Kidney epithelial cell (primary cell): ENCODE results near the gene ANKMY1. TPM values are rescaled to one million over a fixed set of nuclear protein-coding genes. Genes with fewer than 3 reads are reported as not detected.

ENCODE experiments used
- DNase-seq: peaks from one replicate; pipeline ENCODE4 v3.0.0-alpha.2; 2010; ENCODE audit warnings: low read depth
- H3K27me3 ChIP-seq: 2 replicates; pipeline ENCODE4 v1.6.0; 2011; ENCODE audit warnings: low read length; ENCODE audit not compliant: control insufficient read depth, insufficient read depth
- H3K36me3 ChIP-seq: 2 replicates; pipeline ENCODE4 v1.5.1; 2011; ENCODE audit warnings: low read length; ENCODE audit not compliant: control insufficient read depth, insufficient read depth
- H3K4me3 ChIP-seq: 2 replicates; pipeline ENCODE4 v1.5.1; 2011; ENCODE audit warnings: low read depth, mild to moderate bottlenecking, control low read depth, low read length
- total RNA-seq: library from RNA; depleted of rRNA; stranded (reverse); fragments of >200 nt; gene quantifications from 2 replicates; pipeline ENCODE4 v1.2.3, GENCODE V29; 2015
- TF ChIP-seq, protein P1 (sequence below): IDR thresholded peaks from 2 replicates; pipeline ENCODE4 v1.5.1; 2011; ENCODE audit warnings: mild to moderate bottlenecking, moderate library complexity, low read length, control low read depth, inconsistent platforms; ENCODE audit not compliant: insufficient read depth, poor library complexity, severe bottlenecking

Gene ANKMY1
- total RNA-seq, 1 donor from 2014 or later: 7.1 TPM

DNA sequence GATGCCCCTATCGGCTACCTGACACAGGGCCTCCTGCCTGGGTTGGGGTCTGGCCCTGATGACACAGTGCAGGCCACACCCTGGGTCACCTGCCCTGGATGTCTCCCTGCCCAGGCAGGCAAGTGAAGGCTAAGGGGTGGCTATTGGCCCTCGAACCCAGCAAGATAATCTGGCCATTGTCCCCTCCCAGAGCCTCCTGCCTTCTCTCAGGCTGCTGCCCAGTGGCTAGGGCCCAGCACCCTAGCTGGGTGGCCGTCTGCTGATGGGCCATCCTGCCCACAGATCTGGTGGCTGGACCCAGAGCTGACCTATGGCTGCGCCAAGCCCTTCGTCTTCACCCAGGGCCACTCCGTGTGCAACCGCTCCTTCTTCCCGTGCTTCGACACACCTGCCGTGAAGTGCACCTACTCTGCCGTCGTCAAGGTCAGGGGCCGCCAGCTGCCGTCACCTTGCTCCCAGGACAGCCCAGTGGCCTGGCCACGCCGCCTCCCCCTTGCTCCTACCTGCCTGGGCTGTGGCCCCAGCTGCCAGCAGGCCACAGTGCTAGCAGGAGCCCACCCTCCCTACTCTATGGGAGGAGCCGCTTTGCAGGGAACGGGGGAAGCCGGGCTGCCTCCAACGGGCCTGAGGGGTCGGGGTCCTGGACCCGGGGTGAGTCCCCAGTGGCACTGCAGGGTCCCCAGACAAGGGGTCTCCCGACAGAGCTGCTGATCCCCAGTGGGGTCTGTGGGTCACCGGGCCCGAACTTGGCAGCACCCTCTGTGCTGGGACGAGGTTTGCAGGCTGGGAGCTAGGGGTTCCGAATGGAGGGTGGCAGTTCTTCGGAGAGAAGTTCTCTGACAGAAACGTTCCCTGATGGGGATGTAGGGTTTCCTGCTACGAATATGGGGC, 14.6 kb upstream of the ANKMY1 start:
- no peaks in the 10 kb centered on the region for H3K36me3 ChIP-seq
- H3K4me3 ChIP-seq: no peak overlapping the region
- no peak for DNase-seq
- no peaks in the 10 kb centered on the region for H3K27me3 ChIP-seq
- TF ChIP-seq, protein P1, sequence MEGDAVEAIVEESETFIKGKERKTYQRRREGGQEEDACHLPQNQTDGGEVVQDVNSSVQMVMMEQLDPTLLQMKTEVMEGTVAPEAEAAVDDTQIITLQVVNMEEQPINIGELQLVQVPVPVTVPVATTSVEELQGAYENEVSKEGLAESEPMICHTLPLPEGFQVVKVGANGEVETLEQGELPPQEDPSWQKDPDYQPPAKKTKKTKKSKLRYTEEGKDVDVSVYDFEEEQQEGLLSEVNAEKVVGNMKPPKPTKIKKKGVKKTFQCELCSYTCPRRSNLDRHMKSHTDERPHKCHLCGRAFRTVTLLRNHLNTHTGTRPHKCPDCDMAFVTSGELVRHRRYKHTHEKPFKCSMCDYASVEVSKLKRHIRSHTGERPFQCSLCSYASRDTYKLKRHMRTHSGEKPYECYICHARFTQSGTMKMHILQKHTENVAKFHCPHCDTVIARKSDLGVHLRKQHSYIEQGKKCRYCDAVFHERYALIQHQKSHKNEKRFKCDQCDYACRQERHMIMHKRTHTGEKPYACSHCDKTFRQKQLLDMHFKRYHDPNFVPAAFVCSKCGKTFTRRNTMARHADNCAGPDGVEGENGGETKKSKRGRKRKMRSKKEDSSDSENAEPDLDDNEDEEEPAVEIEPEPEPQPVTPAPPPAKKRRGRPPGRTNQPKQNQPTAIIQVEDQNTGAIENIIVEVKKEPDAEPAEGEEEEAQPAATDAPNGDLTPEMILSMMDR: no peak

DNA sequence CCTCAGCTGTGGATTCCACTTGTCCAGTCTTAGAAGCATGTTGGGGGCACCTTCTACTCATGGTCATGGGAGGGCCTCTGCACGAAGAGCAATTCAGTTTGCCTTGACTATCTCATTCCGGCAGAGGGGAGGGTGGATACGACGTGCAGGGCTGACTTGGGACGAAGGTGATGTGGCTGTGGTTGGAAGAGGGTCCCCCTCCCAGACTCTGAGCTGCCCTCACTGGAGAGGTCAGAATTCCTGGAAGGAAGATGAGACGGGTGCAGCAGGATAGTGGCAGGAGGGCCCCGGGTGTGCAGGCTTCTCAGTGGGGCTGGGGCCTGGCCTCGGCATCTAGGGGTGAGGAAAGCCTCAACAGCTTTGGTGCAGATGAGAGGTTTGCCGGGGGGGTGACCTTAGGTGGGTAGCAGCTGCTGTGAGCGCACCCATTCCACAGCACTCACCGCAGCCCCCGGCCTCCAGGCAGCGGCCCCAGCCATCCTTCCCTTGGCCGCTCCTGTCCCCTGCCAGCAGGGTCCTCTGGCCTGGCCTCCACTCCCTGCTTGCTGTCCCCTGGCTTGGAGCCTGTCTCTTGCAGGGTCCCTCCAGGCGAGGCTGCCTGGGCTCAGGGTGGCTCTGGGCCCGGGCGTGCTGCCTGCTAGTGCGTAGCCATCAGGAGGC, 13.7 kb upstream of the ANKMY1 start:
- Histone ChIP-seq H3K27me3 (no peaks in the 10 kb centered on the region), H3K4me3 (no peak overlapping the region), H3K36me3 (no peaks in the 10 kb centered on the region)
- no peak for DNase-seq
- TF ChIP-seq, protein P1: no peak

DNA sequence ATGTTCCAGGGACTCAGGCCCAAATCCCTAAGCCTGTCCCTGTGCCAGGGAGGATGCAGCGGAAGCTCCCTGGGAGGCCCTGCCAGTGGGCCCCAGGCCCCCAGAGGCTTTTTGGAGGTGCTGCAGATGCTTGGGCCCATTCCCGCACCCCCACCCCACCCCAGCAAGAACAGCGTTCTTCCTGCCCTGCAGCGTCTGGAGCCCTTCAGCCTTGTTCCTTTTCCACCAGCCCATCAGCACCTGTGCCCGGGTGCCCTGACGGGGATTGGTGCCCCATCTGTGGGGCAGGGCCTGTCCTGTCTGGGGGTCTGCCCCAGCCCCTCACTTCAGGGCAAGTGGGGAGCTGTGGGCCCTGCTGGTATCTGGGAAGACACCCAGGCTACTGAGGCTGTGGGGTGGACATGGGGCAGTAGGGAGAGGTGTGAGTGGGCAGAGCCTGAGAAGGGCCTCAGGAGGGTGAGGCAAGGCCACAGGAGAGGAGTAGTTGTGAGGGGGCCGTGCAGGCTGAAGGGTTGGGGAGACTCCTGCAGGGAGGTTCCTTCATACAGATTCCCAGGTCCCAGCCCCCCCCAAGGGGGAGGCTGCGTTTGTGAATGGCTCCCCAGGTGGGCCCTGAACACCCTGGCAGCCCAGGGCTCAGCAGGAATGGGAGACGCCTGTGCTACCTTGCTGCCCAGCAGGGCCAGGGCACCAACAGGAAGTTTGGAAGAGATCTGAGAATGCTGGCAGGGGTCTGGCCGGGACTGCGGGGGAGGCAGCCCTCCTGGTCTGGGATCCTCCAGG, 12.9 kb upstream of the ANKMY1 start:
- Histone ChIP-seq H3K36me3 (no peaks in the 10 kb centered on the region), H3K27me3 (no peaks in the 10 kb centered on the region), H3K4me3 (no peak overlapping the region)
- DNase-seq: no peak
- TF ChIP-seq, protein P1: no peak

DNA sequence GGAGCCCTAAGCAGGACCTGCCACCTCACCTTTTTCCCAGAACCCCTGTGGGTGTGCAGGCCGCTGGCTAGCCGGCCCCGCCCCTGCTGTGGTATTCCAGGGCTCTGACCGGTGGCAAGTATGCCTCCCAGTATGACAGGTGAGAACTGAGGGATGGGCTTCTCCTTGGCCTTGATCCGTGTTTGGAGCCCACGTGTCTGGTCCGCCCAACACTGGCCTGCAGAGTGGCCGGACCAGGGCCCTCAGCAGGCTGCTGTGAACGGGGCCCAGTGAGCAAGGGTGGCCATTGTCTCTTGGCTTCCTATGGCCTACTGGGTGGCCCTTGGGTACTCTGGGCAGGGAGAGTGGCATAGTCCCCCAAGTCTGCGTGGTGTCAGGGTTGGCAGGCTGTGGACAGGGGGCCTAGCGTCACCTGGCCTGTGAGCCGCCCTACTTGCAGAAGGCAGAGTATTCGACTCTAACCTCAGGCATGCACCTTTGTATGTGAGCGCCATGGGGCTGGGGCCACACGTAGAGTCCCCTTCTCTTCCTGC, 12.3 kb upstream of the ANKMY1 start:
- no peak for DNase-seq
- H3K36me3 ChIP-seq: no peaks in the 10 kb centered on the region
- TF ChIP-seq, protein P1: no peak
- no peak overlapping the region for H3K4me3 ChIP-seq
- H3K27me3 ChIP-seq: no peaks in the 10 kb centered on the region

DNA sequence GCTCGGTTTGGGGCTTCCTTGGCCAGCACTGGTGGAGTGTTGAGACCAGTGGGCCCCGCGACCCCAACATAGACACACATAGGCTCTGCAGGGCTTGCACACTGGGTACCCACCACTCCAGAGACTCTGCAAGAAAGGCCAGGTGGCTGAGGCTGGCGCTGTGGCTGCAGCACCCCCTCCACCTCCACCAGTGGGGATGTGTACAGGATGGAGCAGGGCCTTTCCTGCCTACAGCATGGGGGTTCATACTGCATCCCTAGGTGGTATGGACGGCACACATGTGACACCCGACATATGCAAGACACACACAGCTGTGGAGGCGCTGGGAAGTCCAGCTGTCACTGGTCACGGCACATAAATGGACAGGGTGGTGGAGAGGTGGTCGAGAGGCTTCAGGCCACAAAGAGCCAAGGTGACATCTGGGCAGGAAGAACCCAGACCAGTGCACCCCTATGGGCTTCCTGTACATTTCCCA, 11.8 kb upstream of the ANKMY1 start:
- Histone ChIP-seq H3K4me3 (peak overlapping the region; percentile 50), H3K36me3 (no peaks in the 10 kb centered on the region), H3K27me3 (no peaks in the 10 kb centered on the region)
- TF ChIP-seq, protein P1: no peak
- DNase-seq: no peak
